Progenitor cell of endocrine pancreas (in vitro differentiated cells): ENCODE results near the gene CMC1. TPM values are rescaled to one million over a fixed set of nuclear protein-coding genes. Genes with fewer than 3 reads are reported as not detected.

ENCODE experiments used
- DNase-seq: peaks from one replicate; pipeline ENCODE4 v3.0.0; 2021; ENCODE audit warnings: low spot score; ENCODE audit not compliant: unreplicated experiment
- H3K27ac Mint-ChIP-seq: 2 replicates; pipeline ENCODE4 v1.8.0; 2021; ENCODE audit warnings: mild to moderate bottlenecking, moderate library complexity, mixed read lengths
- H3K27me3 Mint-ChIP-seq: 2 replicates; pipeline ENCODE4 v1.8.0; 2021; ENCODE audit warnings: mixed read lengths
- H3K36me3 Mint-ChIP-seq: 2 replicates; pipeline ENCODE4 v1.8.0; 2022; ENCODE audit warnings: mixed read lengths; ENCODE audit not compliant: insufficient read depth
- H3K4me1 Mint-ChIP-seq: 2 replicates; pipeline ENCODE4 v1.8.0; 2021; ENCODE audit warnings: low read depth, mixed read lengths
- H3K4me3 Mint-ChIP-seq: 2 replicates; pipeline ENCODE4 v1.8.0; 2021; ENCODE audit warnings: low read depth, mild to moderate bottlenecking, moderate library complexity, mixed read lengths
- H3K9me3 Mint-ChIP-seq: 2 replicates; pipeline ENCODE4 v1.8.0; 2021; ENCODE audit warnings: low read depth, mixed read lengths
- CTCF ChIP-seq: fragments of 200-600 bp; sonication (generic); IDR thresholded peaks from one replicate; pipeline ENCODE4 v1.5.0; 2021; ENCODE audit warnings: antibody characterized with exemption, mild to moderate bottlenecking; ENCODE audit not compliant: unreplicated experiment
- total RNA-seq: library from RNA; stranded (reverse); gene quantifications from 2 replicates; pipeline ENCODE4 v1.2.1, GENCODE V29; 2021

Gene CMC1
- total RNA-seq, 1 donor from 2014 or later, result 16.2 TPM

DNA sequence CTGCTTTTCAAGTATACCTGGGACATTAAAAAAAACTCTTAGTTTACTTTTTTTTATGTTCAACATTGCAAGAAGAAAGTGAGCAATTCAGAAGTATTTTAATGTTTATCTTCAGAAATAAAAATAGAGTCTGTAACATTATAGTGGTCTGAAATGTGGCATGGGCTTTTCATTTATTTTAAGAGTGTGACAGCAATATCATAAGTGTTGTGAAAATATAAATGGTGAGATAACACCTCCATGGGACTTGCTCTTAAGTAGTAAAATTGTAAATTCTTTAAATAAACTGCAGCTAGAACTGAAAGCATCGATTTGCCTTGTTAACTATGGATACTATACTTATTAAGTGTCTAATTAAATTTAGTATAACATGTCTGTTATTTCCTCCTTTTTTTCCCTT is 58.3 kb downstream of the CMC1 start:
- H3K36me3 Mint-ChIP-seq, result no peaks in the 10 kb centered on the region
- TF ChIP-seq CTCF, result no peak
- no peak overlapping the region for H3K4me3 Mint-ChIP-seq
- peaks cover 7% of the 10 kb centered on the region for H3K4me1 Mint-ChIP-seq
- H3K27me3 Mint-ChIP-seq, result no peaks in the 10 kb centered on the region
- no peaks in the 10 kb centered on the region for H3K9me3 Mint-ChIP-seq
- H3K27ac Mint-ChIP-seq, result no peak overlapping the region
- no peak for DNase-seq

DNA sequence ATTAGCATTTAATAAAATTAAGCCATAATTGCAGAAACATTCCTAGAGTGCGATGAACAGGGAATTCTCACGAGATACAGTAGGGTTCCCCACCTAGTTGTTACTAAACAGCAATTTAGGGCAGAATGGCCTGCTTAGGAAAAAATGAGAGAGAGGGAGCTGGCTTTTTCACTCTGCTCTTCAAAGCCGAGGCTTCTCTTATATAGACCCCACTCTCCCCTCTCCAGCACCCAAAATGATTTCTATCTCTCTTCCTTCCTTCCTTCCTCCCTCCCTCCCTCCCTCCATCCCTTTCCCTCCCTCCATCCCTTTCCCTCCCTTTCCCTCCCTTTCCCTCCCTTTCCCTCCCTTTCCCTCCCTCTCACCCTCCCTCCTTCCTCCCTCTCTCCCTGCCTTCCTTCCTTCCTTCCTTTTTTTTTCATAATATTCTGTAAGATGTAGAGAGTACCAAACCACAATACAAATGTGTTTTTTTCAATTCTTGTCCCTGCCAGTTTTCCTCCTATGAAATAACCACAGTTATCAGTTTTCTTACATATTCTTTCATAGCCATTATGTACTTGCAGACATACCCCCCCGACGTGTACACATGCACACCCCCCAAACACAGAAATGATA is 59.0 kb downstream of the CMC1 start:
- H3K9me3 Mint-ChIP-seq, result no peaks in the 10 kb centered on the region
- H3K36me3 Mint-ChIP-seq, result no peaks in the 10 kb centered on the region
- H3K4me1 Mint-ChIP-seq, result peaks cover 7% of the 10 kb centered on the region
- H3K27me3 Mint-ChIP-seq, result no peaks in the 10 kb centered on the region
- no peak overlapping the region for H3K4me3 Mint-ChIP-seq
- DNase-seq, result no peak
- no peak overlapping the region for H3K27ac Mint-ChIP-seq
- no peak for TF ChIP-seq CTCF

DNA sequence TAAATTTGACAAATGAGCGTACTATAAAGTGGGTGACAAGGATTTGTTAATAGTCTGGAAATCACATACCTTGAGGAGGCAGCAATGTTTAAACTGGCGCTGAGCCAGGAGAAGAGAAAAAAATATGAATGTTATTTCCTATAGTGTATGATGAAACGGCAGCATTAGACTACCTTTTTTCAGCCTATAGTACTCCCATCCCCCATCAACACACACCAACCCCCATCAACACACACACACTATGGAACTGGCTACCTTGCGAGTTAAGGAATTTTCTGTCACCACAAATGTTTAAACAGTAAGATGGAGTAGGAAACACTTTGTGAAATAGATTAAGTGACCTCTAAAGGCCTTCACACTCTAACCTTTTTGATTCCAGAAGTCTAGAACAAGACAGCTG is 60.3 kb downstream of the CMC1 start:
- no peaks in the 10 kb centered on the region for H3K36me3 Mint-ChIP-seq
- H3K4me3 Mint-ChIP-seq, result no peak overlapping the region
- no peak overlapping the region for H3K27ac Mint-ChIP-seq
- TF ChIP-seq CTCF, result no peak
- no peak for DNase-seq
- peaks cover 7% of the 10 kb centered on the region for H3K4me1 Mint-ChIP-seq
- no peaks in the 10 kb centered on the region for H3K9me3 Mint-ChIP-seq
- H3K27me3 Mint-ChIP-seq, result no peaks in the 10 kb centered on the region

DNA sequence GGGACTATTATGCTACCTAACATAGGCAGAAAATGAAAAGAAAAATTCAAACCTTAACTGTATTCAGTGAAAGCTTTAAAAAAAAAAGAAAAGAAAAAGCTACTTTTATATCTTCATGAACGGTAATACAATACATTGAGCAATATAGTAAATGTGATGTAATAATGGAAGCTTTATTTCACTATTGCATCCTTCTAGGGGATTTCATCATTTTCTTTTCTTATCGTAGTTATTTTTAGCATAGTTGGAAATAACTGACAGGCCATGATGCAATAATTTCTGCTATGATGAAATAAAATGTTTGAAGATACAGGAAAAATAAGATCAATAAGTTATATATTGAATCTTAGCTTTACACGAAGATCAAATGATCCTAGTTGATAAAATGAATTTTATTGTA is 66.8 kb downstream of the CMC1 start:
- Mint-ChIP-seq H3K4me3 (no peak overlapping the region), H3K9me3 (no peaks in the 10 kb centered on the region), H3K27ac (no peak overlapping the region), H3K36me3 (no peaks in the 10 kb centered on the region), H3K27me3 (no peaks in the 10 kb centered on the region), H3K4me1 (no peaks in the 10 kb centered on the region)
- no peak for TF ChIP-seq CTCF
- DNase-seq, result no peak

- TF ChIP-seq CTCF, result no peak
Measured at GRCh38 chr3:28315711-28316110, 74.3 kb downstream of the CMC1 start.

More at GRCh38 chr3:28315711-28316110, 74.3 kb downstream of the CMC1 start:
- Mint-ChIP-seq H3K9me3 (no peaks in the 10 kb centered on the region), H3K4me3 (no peak overlapping the region), H3K4me1 (peaks cover under 1% of the 10 kb centered on the region), H3K27me3 (no peaks in the 10 kb centered on the region), H3K36me3 (no peaks in the 10 kb centered on the region), H3K27ac (no peak overlapping the region)
- no peak for DNase-seq
